ELF-1 (cell line): ENCODE measurements around the gene PRAMEF13.
"Not testable (repeated sequence)": the region's sequence is repeated elsewhere in the genome, so short reads cannot be mapped to it uniquely, and the experiment has no call there.

Experiments
- DNase-seq: peaks from one replicate; pipeline ENCODE4 v3.0.0-alpha.2; 2016; ENCODE audit warnings: low read depth, low spot score

PRAMEF13 gene

GRCh38 chr1:13171548-13171947, 29.7 kb downstream of the PRAMEF13 start, which contains the start of gene PRAMEF9:
PRAMEF9 (plus strand) TSS chr1:13171848; CDS start chr1:13175281, 3,433 bp downstream.
- not testable (repeated sequence) for DNase-seq

- not testable (repeated sequence) for DNase-seq
These were observed 35.7 kb downstream of the PRAMEF13 start, which contains the start of gene HNRNPCL4 for GRCh38 chr1:13165531-13165930. HNRNPCL4 (minus strand) TSS chr1:13165631; CDS start chr1:13165467, 164 bp downstream.

- DNase-seq = not testable (repeated sequence)
These were observed 45.3 kb downstream of the PRAMEF13 start, which contains the start of gene PRAMEF26 for GRCh38 chr1:13155909-13156308. PRAMEF26 (minus strand) TSS chr1:13156009; CDS start chr1:13153095, 2,914 bp downstream.
